Muscle layer of duodenum (tissue), 2 donors: ENCODE measurements around the gene PTPRD.

Source experiments
- H3K27ac ChIP-seq: one replicate; pipeline ENCODE4 v1.7.0; 2013; ENCODE audit warnings: mild to moderate bottlenecking, low read length
- H3K27me3 ChIP-seq: one replicate; pipeline ENCODE4 v1.7.0; 2013; ENCODE audit warnings: low read depth, mild to moderate bottlenecking, control low read depth, low read length
- H3K36me3 ChIP-seq, 2 donors: one replicate each; pipeline ENCODE4 v1.7.0; 2013; ENCODE audit warnings: low read length in 2 of 2, control low read depth in 1 of 2, mild to moderate bottlenecking in 1 of 2; ENCODE audit not compliant: insufficient read depth in 2 of 2, control insufficient read depth in 1 of 2
- H3K4me1 ChIP-seq, 2 donors: one replicate each; pipeline ENCODE4 v1.7.0; 2013; ENCODE audit warnings: low read length in 2 of 2, mild to moderate bottlenecking in 2 of 2, control low read depth in 1 of 2, moderate library complexity in 1 of 2; ENCODE audit not compliant: insufficient read depth in 2 of 2, control insufficient read depth in 1 of 2
- H3K4me3 ChIP-seq, 2 donors: one replicate each; pipeline ENCODE4 v1.7.0; 2013; ENCODE audit warnings: low read length in 2 of 2, low read depth in 1 of 2, mild to moderate bottlenecking in 1 of 2
- H3K9me3 ChIP-seq, 2 donors: one replicate each; pipeline ENCODE4 v1.7.0; 2013; ENCODE audit warnings: low read length in 2 of 2, control low read depth in 1 of 2, mild to moderate bottlenecking in 1 of 2; ENCODE audit not compliant: control insufficient read depth in 1 of 2
- donor health status: healthy.

PTPRD gene

GRCh38 chr9:8289681-8290080 is 2323.1 kb downstream of the PTPRD start:
- no peaks in the 10 kb centered on the region for H3K4me1 ChIP-seq
- H3K4me3 ChIP-seq: no peak overlapping the region
- no peaks in the 10 kb centered on the region for H3K9me3 ChIP-seq
- H3K27ac ChIP-seq: no peak overlapping the region
- H3K36me3 ChIP-seq: no peaks in the 10 kb centered on the region
- H3K27me3 ChIP-seq: no peaks in the 10 kb centered on the region

GRCh38 chr9:8287970-8288369 is 2324.8 kb downstream of the PTPRD start:
- Histone ChIP-seq H3K4me3 (no peak overlapping the region), H3K36me3 (no peaks in the 10 kb centered on the region), H3K27ac (no peak overlapping the region), H3K9me3 (no peaks in the 10 kb centered on the region), H3K27me3 (no peaks in the 10 kb centered on the region), H3K4me1 (no peaks in the 10 kb centered on the region)

GRCh38 chr9:8287501-8287900 is 2325.3 kb downstream of the PTPRD start:
- H3K4me3 ChIP-seq: no peak overlapping the region
- H3K4me1 ChIP-seq: no peaks in the 10 kb centered on the region
- H3K27me3 ChIP-seq: no peaks in the 10 kb centered on the region
- no peak overlapping the region for H3K27ac ChIP-seq
- H3K36me3 ChIP-seq: no peaks in the 10 kb centered on the region
- H3K9me3 ChIP-seq: no peaks in the 10 kb centered on the region

GRCh38 chr9:8284884-8285283 is 2327.9 kb downstream of the PTPRD start:
- H3K4me1 ChIP-seq: no peaks in the 10 kb centered on the region
- H3K27ac ChIP-seq: no peak overlapping the region
- H3K36me3 ChIP-seq: no peaks in the 10 kb centered on the region
- no peaks in the 10 kb centered on the region for H3K9me3 ChIP-seq
- H3K27me3 ChIP-seq: no peaks in the 10 kb centered on the region
- no peak overlapping the region for H3K4me3 ChIP-seq

- Histone ChIP-seq H3K4me3 (no peak overlapping the region), H3K9me3 (no peaks in the 10 kb centered on the region), H3K4me1 (no peaks in the 10 kb centered on the region), H3K36me3 (no peaks in the 10 kb centered on the region), H3K27me3 (no peaks in the 10 kb centered on the region), H3K27ac (no peak overlapping the region)
These were observed 2330.3 kb downstream of the PTPRD start for GRCh38 chr9:8282535-8282934.

- Histone ChIP-seq H3K9me3 (no peaks in the 10 kb centered on the region), H3K27ac (no peak overlapping the region), H3K4me3 (no peak overlapping the region), H3K4me1 (no peaks in the 10 kb centered on the region), H3K27me3 (no peaks in the 10 kb centered on the region), H3K36me3 (no peaks in the 10 kb centered on the region)
These were observed 2332.0 kb downstream of the PTPRD start for GRCh38 chr9:8280811-8281210.

- Histone ChIP-seq H3K27me3 (no peaks in the 10 kb centered on the region), H3K4me1 (no peaks in the 10 kb centered on the region), H3K27ac (no peak overlapping the region), H3K4me3 (no peak overlapping the region), H3K9me3 (no peaks in the 10 kb centered on the region), H3K36me3 (no peaks in the 10 kb centered on the region)
These were observed 2334.8 kb downstream of the PTPRD start for GRCh38 chr9:8278048-8278447.

GRCh38 chr9:8270235-8270634 is 2342.6 kb downstream of the PTPRD start:
- Histone ChIP-seq H3K9me3 (no peaks in the 10 kb centered on the region), H3K4me1 (peaks cover 0 to 19% of the 10 kb centered on the region in 2 donors), H3K4me3 (no peak overlapping the region), H3K27ac (no peak overlapping the region), H3K27me3 (no peaks in the 10 kb centered on the region), H3K36me3 (no peaks in the 10 kb centered on the region)

GRCh38 chr9:8268881-8269280 is 2343.9 kb downstream of the PTPRD start:
- no peaks in the 10 kb centered on the region for H3K36me3 ChIP-seq

GRCh38 chr9:8268216-8268878 is 2344.5 kb downstream of the PTPRD start:
- no peak overlapping the region for H3K4me3 ChIP-seq
- no peak overlapping the region for H3K27ac ChIP-seq
- peaks cover 0 to 19% of the 10 kb centered on the region in 2 donors for H3K4me1 ChIP-seq
- no peaks in the 10 kb centered on the region for H3K36me3 ChIP-seq
- H3K9me3 ChIP-seq: no peaks in the 10 kb centered on the region
- H3K27me3 ChIP-seq: no peaks in the 10 kb centered on the region

More at GRCh38 chr9:8268881-8269280, 2343.9 kb downstream of the PTPRD start:
- Histone ChIP-seq H3K9me3 (no peaks in the 10 kb centered on the region), H3K27ac (no peak overlapping the region), H3K4me3 (no peak overlapping the region), H3K27me3 (no peaks in the 10 kb centered on the region), H3K4me1 (peaks cover 0 to 19% of the 10 kb centered on the region in 2 donors)

GRCh38 chr9:8267636-8268035 is 2345.2 kb downstream of the PTPRD start:
- Histone ChIP-seq H3K36me3 (no peaks in the 10 kb centered on the region), H3K27me3 (no peaks in the 10 kb centered on the region), H3K4me3 (no peak overlapping the region), H3K9me3 (no peaks in the 10 kb centered on the region), H3K27ac (no peak overlapping the region), H3K4me1 (peaks cover 4 to 22% of the 10 kb centered on the region in 2 donors)

- Histone ChIP-seq H3K27me3 (no peaks in the 10 kb centered on the region), H3K4me1 (peaks cover 4 to 22% of the 10 kb centered on the region in 2 donors), H3K27ac (no peak overlapping the region), H3K4me3 (no peak overlapping the region), H3K36me3 (no peaks in the 10 kb centered on the region), H3K9me3 (no peaks in the 10 kb centered on the region)
These were observed 2345.9 kb downstream of the PTPRD start for GRCh38 chr9:8266861-8267260.
